MG63 (cell line): ENCODE data around the gene TIAM2. TPM values are rescaled to one million over a fixed set of nuclear protein-coding genes. Genes with fewer than 3 reads are reported as not detected.
A peak's percentile ranks its signal among the peaks of the same experiment; 100 is the strongest.

ENCODE experiments used
- DNase-seq: peaks from one replicate; pipeline ENCODE4 v3.0.0-alpha.2; 2020
- H3K27me3 ChIP-seq: fragments of 250-450 bp; sonication (Bioruptor Pico); 2 replicates; pipeline ENCODE4 v1.5.1; 2020; ENCODE audit warnings: mild to moderate bottlenecking, moderate library complexity
- H3K36me3 ChIP-seq: fragments of 250-450 bp; sonication (Bioruptor Pico); 2 replicates; pipeline ENCODE4 v1.5.1; 2020; ENCODE audit warnings: mild to moderate bottlenecking, moderate library complexity
- H3K4me3 ChIP-seq: fragments of 250-450 bp; sonication (Bioruptor Pico); 2 replicates; pipeline ENCODE4 v1.5.1; 2020; ENCODE audit warnings: mild to moderate bottlenecking, moderate library complexity
- H3K9me3 ChIP-seq: fragments of 250-450 bp; sonication (Bioruptor Pico); 2 replicates; pipeline ENCODE4 v1.5.1; 2020; ENCODE audit warnings: mild to moderate bottlenecking, moderate library complexity
- total RNA-seq: library from RNA; depleted of rRNA; stranded (reverse); fragments of >200 nt; shearing (Covaris generic); gene quantifications from 2 replicates; pipeline ENCODE4 v1.2.3, GENCODE V29; 2014; ENCODE audit warnings: low replicate concordance

The TIAM2 gene
- total RNA-seq, 1 experiment from 2014 or later = 4.9 TPM

DNA sequence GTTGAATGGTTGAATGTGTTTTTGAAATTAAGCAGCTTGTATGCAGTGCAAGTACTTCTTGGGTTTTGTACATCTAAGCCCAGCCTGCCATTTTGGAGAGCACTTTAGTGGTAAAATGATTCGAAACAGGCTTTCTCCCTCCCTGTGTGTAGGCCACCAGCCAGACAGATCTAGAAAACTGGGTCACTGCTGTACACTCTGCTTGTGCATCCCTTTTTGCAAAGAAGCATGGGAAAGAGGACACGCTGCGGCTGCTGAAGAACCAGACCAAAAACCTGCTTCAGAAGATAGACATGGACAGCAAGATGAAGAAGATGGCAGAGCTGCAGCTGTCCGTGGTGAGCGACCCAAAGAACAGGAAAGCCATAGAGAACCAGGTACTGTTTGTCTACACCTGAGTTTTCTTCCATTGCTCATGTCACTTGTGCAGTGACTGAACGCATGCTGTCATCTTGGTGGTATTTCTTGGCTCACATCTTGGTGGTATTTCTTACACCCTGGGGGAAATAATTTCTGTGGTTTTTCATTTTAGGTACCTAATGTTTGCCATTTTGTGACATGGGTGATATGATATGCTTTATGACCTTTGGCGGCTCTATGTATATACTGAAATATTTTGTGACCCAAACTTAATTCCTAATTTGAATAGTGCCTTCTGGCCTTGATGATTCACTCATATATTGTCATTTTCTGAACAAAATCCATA is 153.0 kb downstream of the TIAM2 start:
- H3K4me3 ChIP-seq = no peak overlapping the region
- no peaks in the 10 kb centered on the region for H3K36me3 ChIP-seq
- H3K9me3 ChIP-seq = no peaks in the 10 kb centered on the region
- H3K27me3 ChIP-seq = no peaks in the 10 kb centered on the region
- no peak for DNase-seq

DNA sequence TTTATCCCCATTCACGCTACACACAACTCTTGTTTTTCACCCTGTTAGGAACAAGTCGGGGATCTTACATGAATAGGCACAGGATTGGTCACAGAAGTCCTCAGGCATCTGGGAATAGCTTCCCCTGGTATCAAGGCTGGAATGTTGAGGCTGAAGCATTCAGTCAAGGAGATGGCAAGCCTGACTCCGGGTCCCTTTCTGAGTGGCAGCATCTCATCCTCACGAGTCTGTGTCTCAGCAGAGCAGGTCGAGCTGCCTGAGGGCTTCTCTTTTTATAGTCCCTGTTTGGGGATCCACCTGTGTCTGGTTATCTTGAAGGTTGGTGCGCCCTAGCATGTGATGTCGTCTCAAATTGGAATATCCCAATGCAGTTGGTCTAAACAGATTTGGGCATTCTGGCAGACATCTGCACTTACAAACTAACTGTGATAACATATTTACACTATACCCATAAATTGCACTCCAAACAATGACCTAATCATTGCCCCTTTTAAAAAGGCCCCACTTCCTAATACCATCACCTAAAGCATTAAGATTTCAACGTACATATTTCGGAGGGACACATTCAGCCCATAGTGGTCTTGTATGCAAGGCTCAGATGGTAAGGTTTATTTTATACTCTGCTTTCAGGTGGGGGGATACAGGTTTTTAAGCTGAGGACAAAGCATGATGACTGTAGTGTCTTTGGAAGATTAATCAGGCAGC is 156.0 kb downstream of the TIAM2 start:
- H3K9me3 ChIP-seq = no peaks in the 10 kb centered on the region
- no peak for DNase-seq
- H3K36me3 ChIP-seq = no peaks in the 10 kb centered on the region
- H3K27me3 ChIP-seq = no peaks in the 10 kb centered on the region
- H3K4me3 ChIP-seq = no peak overlapping the region

DNA sequence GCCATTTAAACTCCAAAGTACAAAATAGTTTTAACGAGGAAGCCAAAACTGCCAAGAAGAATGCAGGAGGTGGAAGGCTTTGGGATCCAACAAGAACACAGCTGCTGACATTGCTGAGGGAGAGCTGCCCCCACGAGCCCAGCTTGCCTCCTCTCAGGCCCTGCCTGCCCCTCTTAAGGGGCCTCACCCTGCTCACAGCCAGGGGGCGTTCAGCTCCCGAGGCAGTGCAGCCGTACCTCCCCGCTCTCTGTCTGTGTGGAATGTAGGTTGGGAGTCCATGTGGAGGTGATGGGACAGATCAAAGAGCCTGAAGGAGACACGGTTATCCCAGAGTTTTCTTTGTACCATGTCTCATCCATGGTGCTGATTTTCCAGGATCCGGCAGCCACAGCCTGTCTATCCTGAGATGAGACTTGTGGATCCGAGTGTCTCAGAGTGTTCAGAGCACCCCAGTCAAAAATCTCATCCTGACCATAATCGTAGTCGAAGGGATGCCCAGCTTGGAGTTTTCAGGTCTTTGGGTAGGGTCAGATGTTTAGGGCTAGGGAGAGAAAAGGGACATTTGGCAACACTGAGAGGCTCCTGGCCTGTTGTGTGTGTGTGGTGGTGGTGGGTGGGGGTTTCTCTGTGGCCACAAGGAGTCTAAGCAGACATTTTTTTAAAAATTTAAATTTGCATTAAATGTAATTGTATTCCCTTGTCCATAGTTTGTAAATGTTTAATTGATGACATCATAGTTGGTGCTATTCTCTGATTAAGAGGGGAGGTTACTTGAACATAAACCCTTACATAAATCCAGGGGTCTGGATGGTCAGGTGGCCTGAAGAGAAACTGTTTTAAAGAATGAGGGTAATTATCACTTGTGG is 157.3 kb downstream of the TIAM2 start:
- no peaks in the 10 kb centered on the region for H3K36me3 ChIP-seq
- DNase-seq = no peak
- no peaks in the 10 kb centered on the region for H3K9me3 ChIP-seq
- no peaks in the 10 kb centered on the region for H3K27me3 ChIP-seq
- no peak overlapping the region for H3K4me3 ChIP-seq

DNA sequence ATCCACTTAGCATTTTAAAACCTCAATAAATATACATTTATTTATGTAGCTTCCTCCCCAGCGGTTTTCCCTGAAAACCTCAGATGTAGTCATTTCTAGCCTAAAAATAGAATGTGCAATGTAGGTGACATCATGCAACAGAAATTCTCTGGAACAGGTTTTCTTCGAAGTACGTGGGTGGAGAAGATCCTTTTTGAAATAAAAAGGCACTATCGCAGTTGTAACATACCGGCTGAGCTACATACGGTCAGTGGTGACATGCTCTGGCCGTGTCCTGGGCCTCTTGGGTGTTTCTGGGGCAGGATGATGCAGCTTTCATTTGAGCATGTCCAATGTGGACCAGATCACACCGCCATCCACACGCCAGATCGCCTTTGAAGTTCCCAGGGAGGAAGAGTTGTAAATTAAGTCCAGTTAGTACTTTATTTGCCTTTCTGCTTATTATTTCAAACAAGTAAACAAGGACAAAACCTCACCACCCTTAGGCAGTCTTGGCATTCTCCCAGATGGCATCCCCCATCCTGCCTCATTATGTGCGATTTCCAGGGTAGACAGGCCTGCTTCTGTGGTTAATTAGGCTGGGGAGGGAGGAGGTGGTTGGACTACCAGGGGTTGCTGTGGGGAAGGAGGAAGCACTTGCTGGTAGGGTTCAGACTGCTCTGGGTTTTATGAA is 159.2 kb downstream of the TIAM2 start:
- H3K4me3 ChIP-seq = no peak overlapping the region
- no peaks in the 10 kb centered on the region for H3K36me3 ChIP-seq
- peak; percentile 60 for DNase-seq
- H3K27me3 ChIP-seq = no peaks in the 10 kb centered on the region
- no peaks in the 10 kb centered on the region for H3K9me3 ChIP-seq

DNA sequence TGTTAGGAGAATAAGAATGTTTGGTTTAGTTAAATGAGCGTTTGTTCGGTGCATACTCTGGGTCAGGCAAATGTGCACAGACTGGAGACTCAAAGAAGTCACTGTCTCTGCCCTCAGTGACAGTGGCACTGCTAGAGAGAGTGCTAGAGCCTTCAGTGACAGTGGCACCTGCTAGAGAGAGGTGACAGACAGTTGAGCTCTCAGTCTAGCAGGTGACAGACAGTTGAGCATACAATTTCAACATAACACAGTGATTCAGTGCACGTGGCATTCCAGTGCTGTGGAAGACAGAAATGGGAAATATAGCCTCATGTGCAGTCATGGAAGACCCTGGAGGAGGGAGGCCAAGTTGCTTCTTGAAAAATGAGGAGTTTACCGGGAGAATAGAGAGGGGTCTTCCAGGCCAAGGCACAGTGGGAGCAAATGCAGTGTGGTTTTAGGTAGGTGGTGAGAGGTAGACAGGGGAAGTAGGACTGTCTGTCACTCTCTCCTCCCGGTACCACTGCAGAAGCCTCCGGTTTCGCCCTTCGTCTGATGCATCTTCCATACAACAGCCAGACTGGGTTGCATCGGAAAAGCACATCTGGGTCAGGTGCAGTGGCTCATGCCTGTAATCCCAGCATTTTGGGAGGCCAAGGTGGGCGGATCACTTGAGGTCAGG is 160.8 kb downstream of the TIAM2 start:
- Histone ChIP-seq H3K36me3 (no peaks in the 10 kb centered on the region), H3K27me3 (no peaks in the 10 kb centered on the region), H3K4me3 (no peak overlapping the region), H3K9me3 (no peaks in the 10 kb centered on the region)
- no peak for DNase-seq

DNA sequence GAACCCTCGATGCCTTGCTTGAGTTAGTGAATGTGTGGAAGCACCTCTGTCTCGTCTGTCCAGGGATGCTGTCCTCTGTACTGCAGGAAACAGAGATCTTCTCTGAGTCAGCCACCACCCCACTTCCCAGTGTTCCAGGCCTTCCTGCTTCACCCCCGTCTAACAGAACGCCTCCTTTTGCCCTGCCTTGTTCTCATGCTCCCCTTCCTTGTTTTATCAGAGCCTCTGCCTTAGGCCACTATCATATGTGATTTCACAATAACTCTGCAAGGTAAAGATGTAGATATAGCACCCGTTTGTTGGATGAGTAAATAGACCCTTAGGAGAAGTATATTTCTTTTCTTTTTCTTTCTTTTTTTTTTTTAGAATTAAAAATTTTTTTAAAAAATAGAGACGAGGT is 162.0 kb downstream of the TIAM2 start:
- H3K4me3 ChIP-seq = no peak overlapping the region
- no peaks in the 10 kb centered on the region for H3K9me3 ChIP-seq
- no peak for DNase-seq
- no peaks in the 10 kb centered on the region for H3K36me3 ChIP-seq
- H3K27me3 ChIP-seq = no peaks in the 10 kb centered on the region

DNA sequence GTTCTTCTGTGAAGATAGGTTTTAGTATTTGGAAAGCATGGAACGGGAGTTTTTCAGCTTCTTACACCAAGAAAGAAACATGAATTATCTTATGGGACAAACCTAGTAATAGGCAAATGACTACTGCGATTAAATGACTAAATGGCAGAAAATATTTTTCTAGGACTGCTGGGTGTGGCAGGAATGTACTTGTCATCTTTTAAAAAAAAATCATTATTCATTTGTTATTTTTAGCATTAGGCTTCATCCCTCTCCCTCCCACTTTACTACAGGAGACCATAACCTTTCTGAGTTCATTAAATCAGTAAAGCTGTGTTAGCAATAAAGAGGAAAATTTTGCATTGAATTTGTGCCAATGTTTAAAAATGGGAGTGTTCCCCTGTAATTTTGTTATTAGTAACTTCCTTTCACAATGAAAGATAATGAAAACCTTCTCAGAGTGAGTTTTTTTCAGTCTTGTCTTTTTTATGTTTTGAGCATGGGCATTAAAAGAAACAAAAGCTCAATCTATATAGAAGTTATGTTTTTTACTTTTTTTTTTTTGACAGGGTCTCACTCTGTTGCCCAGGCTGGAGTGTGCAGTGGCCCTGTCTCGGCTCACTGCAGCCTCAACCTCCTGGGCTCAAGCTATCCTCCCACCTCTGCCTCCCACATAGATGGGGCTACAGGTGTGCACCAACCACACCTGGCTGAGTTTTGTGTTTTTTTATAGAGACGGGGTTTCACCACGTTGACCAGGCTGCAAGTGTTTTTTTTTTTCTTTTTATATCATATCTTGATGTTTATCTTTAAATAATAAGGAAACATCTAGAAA is 163.1 kb downstream of the TIAM2 start:
- H3K36me3 ChIP-seq = no peaks in the 10 kb centered on the region
- H3K27me3 ChIP-seq = no peaks in the 10 kb centered on the region
- no peak overlapping the region for H3K4me3 ChIP-seq
- DNase-seq = no peak
- H3K9me3 ChIP-seq = no peaks in the 10 kb centered on the region

DNA sequence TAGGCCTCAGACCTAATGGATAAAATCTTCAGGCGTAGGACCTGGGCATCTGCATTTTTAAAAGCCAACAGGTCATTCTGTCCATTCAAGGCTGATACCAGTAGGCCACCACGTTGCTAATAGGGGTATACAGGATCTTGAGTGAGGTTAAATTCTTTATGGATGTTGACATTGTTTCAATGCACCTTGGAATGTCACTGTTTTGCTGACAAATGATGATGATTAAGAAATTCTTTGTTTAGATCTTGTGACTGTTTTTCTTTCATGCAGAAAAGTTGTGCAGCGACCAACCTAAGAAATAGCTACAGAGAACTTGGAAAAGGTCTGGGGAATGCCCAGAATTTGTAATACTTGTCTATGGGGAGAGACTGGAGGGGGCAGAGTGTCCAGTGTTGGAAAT is 167.6 kb downstream of the TIAM2 start:
- no peaks in the 10 kb centered on the region for H3K36me3 ChIP-seq
- no peak overlapping the region for H3K4me3 ChIP-seq
- H3K27me3 ChIP-seq = no peaks in the 10 kb centered on the region
- no peaks in the 10 kb centered on the region for H3K9me3 ChIP-seq
- DNase-seq = no peak

DNA sequence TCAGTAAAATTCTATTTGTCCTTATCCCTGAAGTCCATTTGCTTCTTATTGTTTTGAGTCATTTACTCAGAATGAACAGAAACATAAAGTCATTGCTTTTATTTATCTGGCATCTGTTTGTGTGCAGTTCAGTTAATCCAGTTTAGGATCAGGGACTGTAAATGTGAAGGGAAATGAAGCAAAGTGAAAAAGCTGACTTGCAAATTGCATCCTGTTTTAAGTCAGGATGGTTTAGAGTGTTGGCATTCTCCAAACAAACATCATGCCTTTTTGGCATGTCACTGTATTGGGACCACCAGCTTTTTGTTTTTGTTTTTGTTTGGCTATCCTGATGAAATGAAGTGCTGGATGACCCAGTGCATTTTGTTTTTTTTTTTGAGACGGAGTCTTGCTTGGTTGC is 168.5 kb downstream of the TIAM2 start:
- H3K4me3 ChIP-seq = no peak overlapping the region
- DNase-seq = no peak
- H3K36me3 ChIP-seq = no peaks in the 10 kb centered on the region

DNA sequence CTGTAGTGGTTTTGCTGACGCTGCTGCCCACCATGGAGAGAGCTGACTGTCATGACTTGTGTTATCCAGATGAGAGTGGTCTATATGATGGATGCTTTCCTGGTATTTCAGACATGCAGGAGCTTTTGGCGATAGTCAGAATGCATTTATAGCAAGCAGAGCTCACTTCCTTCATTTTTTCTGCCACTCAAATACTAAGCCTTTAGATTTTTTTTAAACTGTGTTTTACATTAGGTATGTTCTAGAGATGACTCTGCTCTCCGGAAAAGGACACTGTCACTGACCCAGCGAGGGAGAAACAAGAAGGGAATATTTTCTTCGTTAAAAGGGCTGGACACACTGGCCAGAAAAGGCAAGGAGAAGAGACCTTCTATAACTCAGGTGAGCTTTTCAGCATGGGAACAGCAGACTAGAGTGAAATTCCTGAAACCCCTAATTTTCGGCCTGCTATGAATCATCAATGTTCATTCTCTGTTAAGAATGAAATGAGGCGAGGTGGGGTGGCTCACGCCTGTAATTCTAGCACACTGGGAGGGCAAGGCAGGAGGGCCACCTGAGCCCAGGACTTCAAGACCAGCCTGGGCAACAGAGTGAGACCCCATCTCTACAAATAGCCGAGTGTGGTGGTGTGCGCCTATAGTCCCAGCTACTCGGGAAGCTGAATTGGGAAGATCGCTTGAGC is 170.1 kb downstream of the TIAM2 start:
- H3K4me3 ChIP-seq = no peak overlapping the region
- no peak for DNase-seq
- H3K9me3 ChIP-seq = no peaks in the 10 kb centered on the region
- H3K36me3 ChIP-seq = no peaks in the 10 kb centered on the region
- H3K27me3 ChIP-seq = no peaks in the 10 kb centered on the region

More for the DNA sequence above, 168.5 kb downstream of the TIAM2 start:
- Histone ChIP-seq H3K9me3 (no peaks in the 10 kb centered on the region), H3K27me3 (no peaks in the 10 kb centered on the region)

DNA sequence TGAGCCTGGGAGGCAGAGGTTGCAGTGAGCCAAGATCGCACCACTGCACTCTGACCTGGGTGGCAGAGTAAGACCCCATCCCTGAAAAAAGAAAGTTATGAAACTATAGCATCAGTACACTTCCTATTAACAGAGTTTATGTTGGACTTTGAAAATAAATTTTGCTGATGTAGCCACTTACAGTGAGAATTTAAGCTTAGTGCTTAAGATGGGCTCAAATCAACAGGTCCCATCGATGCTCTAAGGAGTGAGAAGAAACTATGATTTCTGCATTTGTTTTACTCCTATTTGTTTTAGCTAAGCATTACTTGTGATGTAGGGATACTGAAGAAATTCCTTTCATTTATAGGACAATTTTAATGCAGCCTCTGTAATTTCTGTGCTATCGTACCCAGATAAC is 175.4 kb downstream of the TIAM2 start:
- no peak for DNase-seq
- Histone ChIP-seq H3K36me3 (no peaks in the 10 kb centered on the region), H3K4me3 (no peak overlapping the region), H3K9me3 (no peaks in the 10 kb centered on the region), H3K27me3 (no peaks in the 10 kb centered on the region)

DNA sequence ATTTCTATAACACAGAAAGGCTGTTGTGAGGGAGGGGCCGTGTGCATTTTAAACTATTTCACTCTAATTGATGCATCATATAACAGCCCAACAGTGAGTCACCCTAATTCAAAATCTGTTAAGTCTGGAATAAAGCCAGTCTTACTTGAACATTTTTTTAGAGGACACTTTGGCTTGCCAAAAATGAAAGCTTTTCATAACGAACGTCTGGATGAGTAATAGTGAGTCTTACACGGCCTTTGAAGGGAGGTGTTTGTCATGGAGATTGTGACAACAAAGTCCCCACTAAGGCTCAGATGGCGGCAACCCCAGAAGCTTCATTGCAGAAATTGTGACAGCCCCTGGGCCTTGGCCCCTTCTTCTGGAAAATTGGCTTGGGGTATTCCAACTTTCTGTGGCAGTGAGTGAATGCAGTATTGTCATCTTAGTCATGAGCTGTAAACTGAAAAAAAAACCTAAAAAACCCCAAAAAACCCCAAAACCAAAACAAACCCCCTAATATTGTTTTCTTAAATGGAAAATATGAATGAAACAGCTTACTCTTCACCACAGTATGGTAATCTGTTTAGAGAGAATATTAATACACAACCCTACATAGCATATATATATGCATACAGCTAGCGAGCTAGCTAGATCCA is 176.1 kb downstream of the TIAM2 start:
- peak; percentile 53 for DNase-seq
- Histone ChIP-seq H3K27me3 (no peaks in the 10 kb centered on the region), H3K4me3 (peak overlapping the region; percentile 1; the same call in 1 of the 2 replicates), H3K36me3 (no peaks in the 10 kb centered on the region), H3K9me3 (no peaks in the 10 kb centered on the region)

DNA sequence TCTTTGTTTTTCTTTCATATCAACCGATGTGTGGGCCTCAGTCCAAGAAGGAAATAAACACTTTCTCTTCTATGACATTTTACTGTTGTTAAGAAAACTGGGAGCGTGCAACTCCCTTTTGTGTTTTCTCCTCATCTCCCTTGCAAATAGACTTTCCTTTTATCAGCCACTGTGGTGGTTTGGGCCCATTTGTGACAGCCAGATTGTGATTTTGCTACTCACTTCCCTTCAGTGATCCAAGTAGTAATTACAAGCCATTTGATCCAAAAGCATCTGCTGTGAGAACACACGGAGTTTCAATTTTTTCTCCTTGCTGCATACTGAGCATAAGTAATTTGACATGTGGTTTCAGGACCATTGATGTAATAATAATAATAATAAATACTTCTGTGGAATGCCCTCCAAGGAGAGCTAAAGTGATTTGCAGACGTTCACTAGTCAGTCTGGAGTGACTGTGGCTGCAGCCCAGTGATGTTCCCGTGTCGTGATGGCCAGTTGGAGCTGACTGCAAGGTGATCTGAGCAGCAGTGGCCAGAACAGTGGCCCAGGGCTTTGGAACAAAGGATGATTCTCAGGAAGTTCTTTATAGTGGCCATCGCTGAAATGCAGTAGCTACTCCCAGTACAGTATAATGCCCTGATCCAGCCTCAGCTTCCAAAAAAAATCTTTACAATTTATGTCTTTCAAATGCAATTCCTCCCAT is 176.8 kb downstream of the TIAM2 start:
- Histone ChIP-seq H3K9me3 (no peaks in the 10 kb centered on the region), H3K36me3 (no peaks in the 10 kb centered on the region), H3K4me3 (peak overlapping the region; percentile 1; the same call in 1 of the 2 replicates), H3K27me3 (no peaks in the 10 kb centered on the region)
- peak; percentile 28 for DNase-seq

DNA sequence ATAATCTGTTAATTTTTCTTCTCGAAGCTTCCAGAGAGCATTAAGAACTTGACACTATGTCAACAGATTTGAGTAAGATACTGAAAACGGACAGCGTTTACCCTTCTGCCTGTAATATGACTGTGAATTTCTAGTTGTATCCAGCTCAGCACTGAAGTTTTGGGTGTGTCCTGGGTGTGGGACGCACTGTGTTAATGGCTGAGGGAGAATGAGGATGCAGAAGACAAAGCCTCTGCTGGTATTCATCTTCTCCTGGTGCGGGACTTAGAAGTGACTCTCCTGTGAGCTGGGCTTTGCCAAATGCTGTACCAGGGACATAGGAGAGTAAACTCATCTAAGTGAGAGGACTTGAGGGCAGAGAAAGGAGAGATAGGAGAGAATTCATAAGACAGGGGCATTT is 178.4 kb downstream of the TIAM2 start:
- DNase-seq = no peak
- Histone ChIP-seq H3K9me3 (no peaks in the 10 kb centered on the region), H3K27me3 (no peaks in the 10 kb centered on the region), H3K36me3 (no peaks in the 10 kb centered on the region), H3K4me3 (no peak overlapping the region)
